VCaP (cell line): ENCODE measurements around the gene FBXW7.

ENCODE experiments used
- H3K27ac ChIP-seq: fragments of 450-650 bp; 2 replicates; pipeline ENCODE4 v1.5.1; 2017
- CTCF ChIP-seq: fragments of 450-650 bp; conservative IDR thresholded peaks from 2 replicates; pipeline ENCODE4 v1.5.1; 2017; ENCODE audit warnings: mild to moderate bottlenecking, moderate library complexity

FBXW7 gene

GRCh38 chr4:152296386-152296785 lies 239.5 kb downstream of the FBXW7 start:
- no peak for TF ChIP-seq CTCF
- H3K27ac ChIP-seq: no peak overlapping the region

- no peak overlapping the region for H3K27ac ChIP-seq
- no peak for TF ChIP-seq CTCF
Observed at GRCh38 chr4:152294765-152295164, 241.1 kb downstream of the FBXW7 start.

GRCh38 chr4:152294331-152294730 lies 241.6 kb downstream of the FBXW7 start:
- H3K27ac ChIP-seq: no peak overlapping the region
- no peak for TF ChIP-seq CTCF

GRCh38 chr4:152293527-152293926 lies 242.4 kb downstream of the FBXW7 start:
- H3K27ac ChIP-seq: no peak overlapping the region
- TF ChIP-seq CTCF: no peak

- TF ChIP-seq CTCF: no peak
- no peak overlapping the region for H3K27ac ChIP-seq
Observed at GRCh38 chr4:152290366-152290921, 245.4 kb downstream of the FBXW7 start.

- no peak for TF ChIP-seq CTCF
- no peak overlapping the region for H3K27ac ChIP-seq
Observed at GRCh38 chr4:152289941-152290340, 246.0 kb downstream of the FBXW7 start.

GRCh38 chr4:152289541-152289940 lies 246.4 kb downstream of the FBXW7 start:
- TF ChIP-seq CTCF: no peak
- no peak overlapping the region for H3K27ac ChIP-seq
